Stimulated activated naive CD8-positive, alpha-beta T cell treated with anti-CD3 and anti-CD28 coated beads, Interleukin-15, amount 100 ng/mL, for 72 hours (primary cell): ENCODE results near the gene SLC16A9.
"Not testable (repeated sequence)": the region's sequence is repeated elsewhere in the genome, so short reads cannot be mapped to it uniquely, and the experiment has no call there.

Experiments
- ATAC-seq: fragments of 150-1000 bp; cut with Tn5 transposase; 2 replicates; pipeline ENCODE4 v1.10.0; 2021; ENCODE audit warnings: mild to moderate bottlenecking, moderate library complexity
- DNase-seq, 2 donors: peaks; one replicate each; pipeline ENCODE4 v3.0.0; 2021 to 2022
- H3K27ac Mint-ChIP-seq, 2 donors: one replicate each; pipeline ENCODE4 v1.8.0; 2022; ENCODE audit warnings: mild to moderate bottlenecking in 2 of 2, mixed read lengths in 2 of 2, moderate library complexity in 2 of 2
- H3K27me3 Mint-ChIP-seq: one replicate; pipeline ENCODE4 v1.8.0; 2022; ENCODE audit warnings: mixed read lengths
- H3K4me1 Mint-ChIP-seq: one replicate; pipeline ENCODE4 v1.8.0; 2022; ENCODE audit warnings: mild to moderate bottlenecking, mixed read lengths
- H3K4me3 Mint-ChIP-seq, 2 donors: one replicate each; pipeline ENCODE4 v1.8.0; 2022; ENCODE audit warnings: mild to moderate bottlenecking in 2 of 2, mixed read lengths in 2 of 2, moderate library complexity in 1 of 2
- H3K9me3 Mint-ChIP-seq, 2 donors: one replicate each; pipeline ENCODE4 v1.8.0; 2022; ENCODE audit warnings: mixed read lengths in 2 of 2

Gene SLC16A9

DNA sequence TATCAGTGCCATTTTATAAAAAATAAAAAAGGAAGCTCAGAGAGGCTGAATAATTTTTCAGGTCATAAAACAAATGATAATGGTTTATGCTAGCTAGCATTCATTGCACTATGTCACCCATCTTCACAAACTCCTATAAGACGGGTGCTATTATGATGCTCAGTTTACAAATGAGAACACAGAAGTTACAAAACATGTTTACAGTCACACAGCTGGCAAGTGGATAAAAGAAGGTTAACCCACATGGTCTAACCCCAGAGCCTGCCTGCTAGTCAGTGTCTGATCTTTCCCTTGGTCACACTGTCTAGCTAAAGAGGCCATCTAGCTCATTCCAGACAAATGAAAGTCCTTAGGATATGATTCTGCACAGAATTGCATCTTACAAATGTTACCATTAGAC is 39.4 kb downstream of the SLC16A9 start:
- no peaks in the 10 kb centered on the region for H3K9me3 Mint-ChIP-seq
- H3K27me3 Mint-ChIP-seq, result no peaks in the 10 kb centered on the region
- no peak overlapping the region for H3K4me3 Mint-ChIP-seq
- no peak for DNase-seq
- ATAC-seq, result no peak
- H3K27ac Mint-ChIP-seq, result no peak overlapping the region
- no peaks in the 10 kb centered on the region for H3K4me1 Mint-ChIP-seq

DNA sequence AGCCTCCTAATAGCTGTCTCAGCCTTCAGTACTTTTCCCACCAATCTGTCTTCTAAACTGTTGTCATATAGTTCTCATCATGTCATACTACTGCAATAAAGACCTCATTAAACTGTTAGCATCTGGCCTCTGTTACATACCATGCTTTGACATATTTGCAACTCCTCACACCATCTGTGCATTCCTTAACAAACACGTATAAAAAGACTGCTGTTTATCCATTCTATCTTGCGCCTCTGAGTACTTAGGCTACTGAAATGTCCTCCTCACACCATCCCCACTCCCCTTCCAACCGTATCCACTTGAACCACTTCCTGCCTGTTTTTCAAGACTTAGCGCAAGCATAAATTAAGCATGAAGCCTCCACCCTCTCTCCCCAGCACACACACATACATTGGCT is 41.6 kb downstream of the SLC16A9 start:
- ATAC-seq (no peak), DNase-seq (no peak)
- no peak overlapping the region for H3K27ac Mint-ChIP-seq

DNA sequence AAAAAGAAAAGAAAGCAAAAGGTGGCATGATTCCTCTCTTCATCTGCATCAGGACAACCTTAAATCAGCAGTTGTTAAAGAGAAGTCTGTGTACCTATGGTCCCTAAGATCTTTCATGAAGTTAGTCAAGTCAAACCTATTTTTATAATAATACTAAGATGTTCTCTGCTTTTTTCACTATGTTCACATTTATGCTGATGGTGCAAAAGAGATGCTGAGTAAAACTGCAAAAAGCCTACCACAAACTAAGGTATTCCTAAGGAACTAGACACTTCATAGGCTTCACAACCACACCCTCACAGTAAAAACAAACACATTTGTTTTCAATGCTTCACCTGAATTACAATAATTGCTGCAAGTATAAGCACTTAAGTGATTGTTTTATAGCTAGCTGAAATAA is 43.3 kb downstream of the SLC16A9 start:
- Mint-ChIP-seq H3K27me3 (no peaks in the 10 kb centered on the region), H3K9me3 (no peaks in the 10 kb centered on the region), H3K27ac (no peak overlapping the region), H3K4me3 (no peak overlapping the region), H3K4me1 (no peaks in the 10 kb centered on the region)
- DNase-seq (no peak), ATAC-seq (no peak)

More for the DNA sequence above, 41.6 kb downstream of the SLC16A9 start:
- Mint-ChIP-seq H3K9me3 (no peaks in the 10 kb centered on the region), H3K27me3 (no peaks in the 10 kb centered on the region), H3K4me3 (no peak overlapping the region), H3K4me1 (no peaks in the 10 kb centered on the region)

DNA sequence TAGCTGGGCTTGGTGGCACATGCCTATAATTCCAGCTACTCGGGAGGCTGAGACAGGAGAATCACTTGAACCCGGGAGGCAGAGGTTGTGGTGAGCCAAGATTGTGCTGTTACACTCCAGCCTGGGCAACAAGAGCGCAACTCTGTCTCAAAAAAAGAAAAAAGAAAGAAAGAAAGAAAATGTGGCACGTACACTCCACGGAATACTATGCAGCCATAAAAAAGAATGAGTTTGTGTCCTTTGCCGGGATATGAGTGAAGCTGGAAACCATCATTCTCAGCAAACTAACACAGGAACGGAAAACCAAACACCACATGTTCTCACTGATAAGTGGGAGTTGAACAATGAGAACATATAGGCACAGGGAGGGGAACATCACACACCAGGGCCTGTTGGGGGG is 46.4 kb downstream of the SLC16A9 start:
- H3K9me3 Mint-ChIP-seq, H3K27ac Mint-ChIP-seq, H3K4me1 Mint-ChIP-seq, DNase-seq, H3K4me3 Mint-ChIP-seq, ATAC-seq: not testable (repeated sequence)
- H3K27me3 Mint-ChIP-seq, result peaks cover 14% of the 10 kb centered on the region

- H3K4me3 Mint-ChIP-seq, result no peak overlapping the region
- ATAC-seq (no peak), DNase-seq (no peak)
- H3K4me1 Mint-ChIP-seq, result peaks cover 7% of the 10 kb centered on the region
- peaks cover 14% of the 10 kb centered on the region for H3K27me3 Mint-ChIP-seq
- no peak overlapping the region for H3K27ac Mint-ChIP-seq
- H3K9me3 Mint-ChIP-seq, result peaks cover 5 to 9% of the 10 kb centered on the region in 2 donors
Measured at GRCh38 chr10:59657724-59658123, 51.9 kb downstream of the SLC16A9 start.

GRCh38 chr10:59655309-59655708 is 54.3 kb downstream of the SLC16A9 start:
- H3K27me3 Mint-ChIP-seq, result peaks cover 12% of the 10 kb centered on the region
- DNase-seq (no peak), ATAC-seq (no peak)
- peaks cover 7% of the 10 kb centered on the region for H3K4me1 Mint-ChIP-seq
- no peak overlapping the region for H3K27ac Mint-ChIP-seq
- H3K9me3 Mint-ChIP-seq, result peaks cover 5 to 9% of the 10 kb centered on the region in 2 donors
- H3K4me3 Mint-ChIP-seq, result no peak overlapping the region

GRCh38 chr10:59654007-59654406 is 55.6 kb downstream of the SLC16A9 start:
- Mint-ChIP-seq H3K9me3 (no peaks in the 10 kb centered on the region), H3K4me1 (peaks cover 7% of the 10 kb centered on the region), H3K27ac (peak overlapping the region in 1 of 2 donors; percentile 40), H3K27me3 (no peaks in the 10 kb centered on the region), H3K4me3 (no peak overlapping the region)
- no peak for ATAC-seq
- no peak for DNase-seq

DNA sequence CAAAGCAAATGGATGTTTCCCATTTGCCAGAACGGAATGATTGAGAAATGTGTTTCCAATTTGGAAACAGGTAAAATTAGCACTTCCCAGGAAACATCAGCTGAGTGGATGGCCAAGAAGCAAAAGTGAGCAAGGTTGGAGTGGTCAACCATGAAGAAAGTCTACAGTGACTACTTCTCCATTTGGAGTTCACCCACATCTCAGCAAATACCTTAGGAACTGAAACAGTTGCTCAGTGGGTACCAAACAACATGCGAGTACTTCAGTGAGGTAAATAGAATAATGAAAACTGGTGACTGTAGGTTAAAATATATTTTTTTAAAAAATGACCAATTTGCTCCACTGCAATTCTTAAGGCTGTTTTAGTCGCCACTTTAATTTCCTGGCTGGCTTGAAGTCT is 57.7 kb downstream of the SLC16A9 start:
- DNase-seq (no peak), ATAC-seq (no peak)
- Mint-ChIP-seq H3K4me1 (peaks cover 7% of the 10 kb centered on the region), H3K27me3 (no peaks in the 10 kb centered on the region), H3K27ac (no peak overlapping the region), H3K9me3 (peaks cover 0 to 8% of the 10 kb centered on the region in 2 donors), H3K4me3 (no peak overlapping the region)

GRCh38 chr10:59649606-59650346 is 59.9 kb downstream of the SLC16A9 start:
- no peak for DNase-seq
- Mint-ChIP-seq H3K27ac (no peak overlapping the region), H3K9me3 (peaks cover 11 to 18% of the 10 kb centered on the region in 2 donors), H3K27me3 (no peaks in the 10 kb centered on the region), H3K4me1 (peaks cover 7% of the 10 kb centered on the region), H3K4me3 (no peak overlapping the region)
- no peak for ATAC-seq

DNA sequence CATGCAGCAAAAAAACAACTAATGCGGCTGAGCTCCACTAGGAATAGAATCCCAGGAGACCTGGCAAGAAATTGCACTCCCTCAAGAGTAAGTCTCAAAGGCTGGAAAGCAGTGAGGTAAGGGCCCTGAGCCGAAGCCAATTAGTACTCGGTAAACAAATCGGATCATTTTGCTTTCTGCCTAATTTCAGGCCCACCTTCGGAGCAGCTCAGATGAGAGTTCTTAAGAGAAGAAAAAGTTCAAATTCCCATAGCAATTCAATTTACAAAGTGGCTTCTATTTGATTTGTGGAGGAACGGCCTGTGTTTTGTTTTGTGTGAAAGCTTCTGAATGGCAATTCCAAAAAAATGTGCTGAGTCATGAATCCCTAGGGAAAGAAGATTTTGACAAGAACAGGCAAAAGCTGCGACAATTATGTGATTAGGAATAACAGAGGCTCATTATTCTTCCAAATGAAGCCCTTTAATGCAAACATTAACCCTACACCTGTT is 60.9 kb downstream of the SLC16A9 start:
- DNase-seq (no peak), ATAC-seq (no peak)
- H3K4me3 Mint-ChIP-seq, result no peak overlapping the region
- H3K4me1 Mint-ChIP-seq, result peaks cover under 1% of the 10 kb centered on the region
- H3K9me3 Mint-ChIP-seq, result peaks cover 16 to 24% of the 10 kb centered on the region in 2 donors
- H3K27me3 Mint-ChIP-seq, result no peaks in the 10 kb centered on the region
- H3K27ac Mint-ChIP-seq, result no peak overlapping the region

DNA sequence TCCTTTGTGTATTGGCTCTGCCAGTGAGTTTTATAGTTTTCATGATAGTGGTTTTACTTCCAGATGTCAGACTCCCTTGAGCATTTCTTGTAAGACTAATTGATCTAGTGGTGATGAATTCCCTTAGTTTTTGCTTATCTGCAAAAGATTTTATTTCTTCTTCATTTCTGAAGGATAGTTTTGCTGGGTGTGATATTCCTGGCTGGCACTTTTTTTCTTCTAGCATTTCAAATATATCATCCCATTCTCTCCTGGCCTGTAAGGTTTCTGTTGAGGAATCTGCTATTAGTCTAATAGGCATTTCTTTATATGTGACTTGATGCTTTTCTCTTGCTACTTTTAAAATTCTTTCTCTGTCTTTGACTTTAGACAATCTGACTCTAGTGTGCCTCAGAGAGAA is 64.8 kb downstream of the SLC16A9 start:
- no peak overlapping the region for H3K27ac Mint-ChIP-seq
- no peaks in the 10 kb centered on the region for H3K27me3 Mint-ChIP-seq
- no peak for ATAC-seq
- DNase-seq, result no peak
- H3K9me3 Mint-ChIP-seq, result peaks cover 16 to 24% of the 10 kb centered on the region in 2 donors
- H3K4me3 Mint-ChIP-seq, result no peak overlapping the region
- no peaks in the 10 kb centered on the region for H3K4me1 Mint-ChIP-seq

GRCh38 chr10:59641688-59642087 is 68.0 kb downstream of the SLC16A9 start:
- H3K9me3 Mint-ChIP-seq, result peaks cover 16% of the 10 kb centered on the region in 2 donors
- not testable (repeated sequence) for ATAC-seq, DNase-seq, H3K4me3 Mint-ChIP-seq, H3K27me3 Mint-ChIP-seq, H3K27ac Mint-ChIP-seq, H3K4me1 Mint-ChIP-seq

DNA sequence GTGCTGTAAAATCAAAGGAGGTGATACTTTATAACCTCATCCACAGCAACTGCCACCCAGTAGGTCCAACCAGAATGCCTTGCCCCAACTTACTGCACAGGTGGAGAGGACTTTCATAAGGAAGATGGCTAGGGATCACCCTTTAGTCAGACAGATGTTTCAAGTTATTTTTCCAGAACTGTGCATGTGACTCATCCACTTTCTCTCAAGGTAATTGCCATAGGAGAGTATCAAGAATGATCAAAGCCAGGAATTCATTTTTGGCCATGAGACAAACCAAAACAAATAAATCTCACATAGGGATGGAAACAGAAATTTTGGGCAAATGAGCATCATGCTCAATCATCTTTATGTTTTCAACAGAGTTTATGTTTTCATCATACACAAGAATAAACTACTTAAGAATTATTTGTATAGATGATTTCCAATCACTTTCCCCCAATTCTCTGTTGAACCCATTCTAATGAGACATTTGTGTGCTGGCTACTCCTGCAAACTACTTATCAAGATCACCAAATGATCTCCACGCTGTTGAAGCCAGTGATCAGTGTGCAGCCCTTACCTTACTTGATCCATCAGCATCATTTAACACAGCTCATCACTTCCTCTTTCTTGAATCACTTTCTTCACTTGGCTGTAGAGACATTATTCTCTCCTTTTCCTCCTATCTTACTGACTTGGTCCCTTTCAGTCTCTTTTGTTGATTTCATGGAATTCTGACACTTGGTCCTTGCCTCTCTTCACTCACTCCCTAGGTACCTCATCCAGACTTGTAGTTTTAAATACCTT is 74.0 kb downstream of the SLC16A9 start:
- Mint-ChIP-seq H3K27me3 (peaks cover 8% of the 10 kb centered on the region), H3K4me1 (no peaks in the 10 kb centered on the region), H3K27ac (no peak overlapping the region), H3K4me3 (no peak overlapping the region), H3K9me3 (no peaks in the 10 kb centered on the region)
- DNase-seq, result no peak
- no peak for ATAC-seq

GRCh38 chr10:59634102-59634501 is 75.5 kb downstream of the SLC16A9 start:
- Mint-ChIP-seq H3K27me3 (peaks cover 8% of the 10 kb centered on the region), H3K9me3 (no peaks in the 10 kb centered on the region), H3K27ac (no peak overlapping the region), H3K4me3 (no peak overlapping the region), H3K4me1 (no peaks in the 10 kb centered on the region)
- ATAC-seq (no peak), DNase-seq (no peak)

DNA sequence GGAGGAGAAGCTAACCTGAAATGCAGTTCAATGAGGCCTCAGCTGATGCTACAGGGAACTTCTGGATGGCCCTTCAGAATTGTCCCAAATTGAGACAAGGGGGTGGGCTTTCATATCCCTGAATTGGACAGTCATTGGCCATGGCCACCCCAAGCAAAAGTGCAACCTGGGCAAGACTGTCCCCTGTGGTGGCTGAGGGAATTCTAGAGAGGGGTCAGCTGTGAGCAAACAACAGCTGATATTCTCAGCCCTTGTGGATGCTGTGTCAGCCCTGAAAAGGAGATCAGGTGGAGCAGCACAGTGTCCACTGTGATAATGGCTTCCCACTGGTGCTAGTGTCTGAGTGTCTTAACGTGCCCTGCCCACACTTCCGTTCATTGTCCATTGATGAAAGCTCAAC is 76.6 kb downstream of the SLC16A9 start:
- no peaks in the 10 kb centered on the region for H3K4me1 Mint-ChIP-seq
- H3K27ac Mint-ChIP-seq, result no peak overlapping the region
- H3K4me3 Mint-ChIP-seq, result no peak overlapping the region
- ATAC-seq (no peak), DNase-seq (no peak)
- peaks cover 8% of the 10 kb centered on the region for H3K27me3 Mint-ChIP-seq
- H3K9me3 Mint-ChIP-seq, result no peaks in the 10 kb centered on the region
